Measurements from ENCODE around the gene HDAC2. TPM values are rescaled to one million over a fixed set of nuclear protein-coding genes. Genes with fewer than 3 reads are reported as not detected.
"Not testable (repeated sequence)": the region's sequence is repeated elsewhere in the genome, so short reads cannot be mapped to it uniquely, and the experiment has no call there.

The HDAC2 gene
- total RNA-seq (ENCODE audit: low replicate concordance) = 77.1 and 176 TPM in 2 replicates

- TF ChIP-seq CTCF (IDR thresholded peaks at IDR 0.05; ENCODE audit: insufficient read depth, low read length) = no peak
- peak; percentile 76 for DNase-seq (ENCODE audit: low read depth)
Observed at GRCh38 chr6:113970805-113971676, at the start of gene HDAC2. Gene HDAC2, minus strand, starts transcription at chr6:113971148. Its CDS starts 240 bp downstream, at chr6:113970908.

DNA sequence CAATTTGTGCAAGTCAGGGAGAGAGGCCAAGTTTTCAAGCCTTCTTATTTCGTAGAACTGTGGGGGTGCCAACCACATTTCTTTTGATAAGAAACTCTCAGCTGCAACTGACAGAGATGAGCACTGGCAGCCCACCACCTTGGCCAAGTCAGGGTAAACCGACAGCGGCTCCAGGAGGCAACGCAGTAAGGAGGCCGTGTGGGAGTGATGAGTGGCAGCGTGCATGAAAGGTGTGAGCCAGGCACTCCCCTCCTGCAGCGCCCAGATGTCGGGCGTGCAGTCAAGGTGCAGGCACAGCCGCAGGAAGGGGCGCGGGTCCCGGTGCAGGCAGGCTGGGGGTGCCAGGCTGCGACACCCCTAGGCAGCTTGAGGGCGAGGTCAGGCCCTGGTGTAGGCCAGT lies 49.2 kb upstream of the HDAC2 start:
- H3K4me3 ChIP-seq (ENCODE audit: low read depth, low read length) = no peak overlapping the region
- TF ChIP-seq CTCF (IDR thresholded peaks at IDR 0.05; ENCODE audit: insufficient read depth, low read length) = no peak
- no peak for DNase-seq (ENCODE audit: low read depth)

More at GRCh38 chr6:113970805-113971676, at the start of gene HDAC2:
- H3K4me3 ChIP-seq (ENCODE audit: low read depth, low read length) = peak within 1 kb of the TSS; percentile 89

DNA sequence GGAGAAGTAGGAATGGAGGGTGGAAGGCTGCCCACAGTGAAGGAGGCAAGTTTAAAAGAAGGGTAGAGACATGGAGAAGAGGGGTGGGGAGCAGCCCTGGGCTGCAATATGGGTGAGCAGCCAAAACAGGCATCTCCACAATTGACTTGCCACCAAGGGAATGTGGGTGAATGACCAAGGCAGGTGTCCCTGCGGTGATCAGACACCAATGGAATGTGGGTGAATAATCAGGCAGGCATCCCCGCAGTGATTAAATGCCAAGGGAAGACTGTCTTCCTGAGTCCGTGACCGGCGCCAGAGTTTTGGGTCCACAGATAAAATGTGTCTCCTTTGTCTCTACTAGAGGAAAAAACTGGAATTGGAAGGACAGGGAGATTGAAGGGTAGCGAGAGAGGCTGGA lies 46.2 kb upstream of the HDAC2 start:
- DNase-seq (ENCODE audit: low read depth); H3K4me3 ChIP-seq (ENCODE audit: low read depth, low read length): not testable (repeated sequence)

- not testable (repeated sequence) for H3K4me3 ChIP-seq (ENCODE audit: low read depth, low read length)
- DNase-seq (ENCODE audit: low read depth) = peak; percentile 56
Observed at GRCh38 chr6:114014106-114014505, 43.2 kb upstream of the HDAC2 start.

DNA sequence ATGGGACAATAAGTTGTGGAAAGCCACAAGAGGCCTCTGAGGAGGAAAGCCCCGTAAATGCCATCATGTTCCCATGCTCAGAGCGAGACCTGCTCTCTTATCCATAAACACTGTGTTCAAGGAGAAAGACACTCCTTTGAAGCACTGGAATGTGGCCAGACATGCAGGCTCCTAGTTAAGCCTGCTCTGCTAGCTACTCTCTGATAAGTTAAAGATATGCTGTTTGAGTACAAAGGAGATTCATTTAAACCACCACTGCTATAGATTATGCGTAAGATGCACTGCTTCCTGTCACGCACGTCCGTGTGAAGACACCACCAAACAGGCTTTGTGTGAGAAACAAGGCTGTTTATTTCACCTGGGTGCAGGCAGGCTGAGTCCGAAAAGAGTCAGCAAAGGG lies 40.5 kb upstream of the HDAC2 start:
- not testable (repeated sequence) for H3K4me3 ChIP-seq (ENCODE audit: low read depth, low read length); DNase-seq (ENCODE audit: low read depth)

DNA sequence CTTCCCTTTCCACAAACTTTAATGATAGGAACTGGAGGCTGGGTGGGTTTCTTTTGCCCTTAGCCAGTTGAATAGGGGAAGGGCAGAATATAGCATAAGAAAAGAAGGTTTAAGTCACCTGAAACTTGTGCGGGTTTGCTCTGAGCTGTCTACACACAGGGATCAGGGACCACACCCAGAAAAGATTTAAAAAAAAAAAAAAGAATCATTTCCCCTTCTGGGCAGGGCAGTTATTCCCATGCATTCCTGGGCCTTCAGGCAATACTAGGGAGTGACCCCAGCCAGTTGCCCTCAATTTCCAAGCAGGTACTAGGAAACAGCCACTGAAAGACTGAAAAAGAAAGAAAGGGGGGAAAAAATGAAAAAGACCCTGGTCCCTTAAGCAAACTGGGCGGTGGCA lies 39.6 kb upstream of the HDAC2 start:
- H3K4me3 ChIP-seq (ENCODE audit: low read depth, low read length) = no peak overlapping the region
- DNase-seq (ENCODE audit: low read depth) = no peak
- no peak for TF ChIP-seq CTCF (IDR thresholded peaks at IDR 0.05; ENCODE audit: insufficient read depth, low read length)

GRCh38 chr6:114009192-114009591 lies 38.2 kb upstream of the HDAC2 start:
- DNase-seq (ENCODE audit: low read depth) = no peak
- H3K4me3 ChIP-seq (ENCODE audit: low read depth, low read length) = no peak overlapping the region
- TF ChIP-seq CTCF (IDR thresholded peaks at IDR 0.05; ENCODE audit: insufficient read depth, low read length) = no peak

DNA sequence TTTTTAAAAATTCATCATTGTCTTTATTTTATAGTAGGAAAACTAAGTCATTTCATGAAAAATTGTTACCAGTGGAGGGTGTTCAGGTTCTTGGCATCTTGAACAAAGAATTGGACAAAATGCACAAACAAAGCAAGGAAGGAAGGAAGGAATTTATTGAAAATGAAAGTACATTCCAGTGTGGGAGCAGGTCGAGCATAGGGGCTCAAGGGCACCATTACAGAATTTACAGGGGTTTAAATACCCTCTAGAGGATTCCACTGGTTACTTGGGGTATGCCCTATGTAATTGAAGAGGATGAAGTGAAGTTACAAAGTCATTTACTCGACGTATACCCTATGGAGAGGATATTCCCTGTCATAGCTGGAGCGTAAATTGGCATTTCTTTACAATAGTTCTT lies 37.4 kb upstream of the HDAC2 start:
- no peak for TF ChIP-seq CTCF (IDR thresholded peaks at IDR 0.05; ENCODE audit: insufficient read depth, low read length)
- H3K4me3 ChIP-seq (ENCODE audit: low read depth, low read length) = no peak overlapping the region
- DNase-seq (ENCODE audit: low read depth) = peak; percentile 11
